HG02852 (cell line): Measurements from ENCODE around the gene PGM1.

ENCODE experiments used
- ATAC-seq: cut with Tn5 transposase; IDR thresholded peaks from one replicate; pipeline ENCODE4 v1.9.1; 2021; ENCODE audit warnings: mild to moderate bottlenecking, moderate library complexity; ENCODE audit not compliant: unreplicated experiment

PGM1 gene

GRCh38 chr1:63630666-63631065, 37.5 kb downstream of the PGM1 start:
- no peak for ATAC-seq

GRCh38 chr1:63632110-63632509, 38.9 kb downstream of the PGM1 start:
- no peak for ATAC-seq

DNA sequence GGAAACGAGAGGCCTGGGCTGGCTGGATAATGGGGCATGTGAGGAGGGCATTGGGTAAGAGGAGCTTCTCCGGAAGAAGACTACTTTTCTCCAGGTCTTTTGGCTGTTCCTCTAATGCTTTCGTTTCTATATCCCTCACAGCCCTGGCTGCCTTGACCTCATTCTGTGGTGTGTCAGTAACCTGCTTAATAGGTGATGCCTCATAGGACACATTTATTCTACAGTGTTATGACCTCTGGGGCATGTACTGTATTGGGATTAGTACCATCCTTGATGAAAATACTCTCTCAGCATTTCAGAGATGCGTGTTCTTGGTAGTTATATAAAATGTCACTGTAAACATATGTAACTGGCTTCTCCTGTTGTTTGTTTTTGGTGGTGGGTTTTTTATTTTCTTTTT, 40.1 kb downstream of the PGM1 start:
- no peak for ATAC-seq

GRCh38 chr1:63634471-63634870, 41.3 kb downstream of the PGM1 start:
- no peak for ATAC-seq

GRCh38 chr1:63635681-63636080, 42.5 kb downstream of the PGM1 start:
- ATAC-seq, result no peak

DNA sequence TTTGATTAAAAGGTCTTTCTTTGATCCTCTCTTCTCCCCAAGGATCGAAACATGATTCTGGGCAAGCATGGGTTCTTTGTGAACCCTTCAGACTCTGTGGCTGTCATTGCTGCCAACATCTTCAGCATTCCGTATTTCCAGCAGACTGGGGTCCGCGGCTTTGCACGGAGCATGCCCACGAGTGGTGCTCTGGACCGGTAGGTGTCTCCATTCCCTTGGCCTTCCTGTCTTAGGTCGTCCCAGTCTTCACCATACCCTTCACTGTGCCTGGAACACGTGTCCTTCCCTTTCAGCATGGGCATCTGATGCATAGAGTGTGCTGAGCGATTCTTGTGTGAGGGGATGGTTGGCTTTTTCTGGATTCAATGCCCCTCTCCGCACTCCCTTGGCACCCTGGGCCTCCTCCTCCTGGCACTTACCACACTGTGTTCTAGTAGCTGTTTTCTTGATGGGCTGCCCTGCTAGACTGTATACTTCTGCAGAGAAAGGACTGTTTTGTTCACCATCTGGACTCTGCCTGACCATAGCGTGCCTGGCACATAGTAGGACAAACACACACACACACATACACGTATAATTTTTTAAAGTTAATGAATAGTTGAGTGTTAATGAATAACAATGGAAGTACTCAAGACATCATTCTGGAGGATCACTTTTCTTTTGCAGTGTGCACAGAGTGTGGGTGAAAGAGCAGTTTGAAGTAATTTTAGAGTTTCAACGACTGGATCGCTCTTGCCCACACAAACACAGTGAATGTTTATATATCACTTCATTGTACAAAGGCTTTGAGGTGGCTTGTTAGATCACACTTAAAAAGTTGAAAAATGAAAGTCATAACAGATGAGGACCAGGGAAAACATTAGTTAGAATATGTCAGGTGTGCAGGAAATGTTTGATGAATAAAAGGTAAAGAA, 43.2 kb downstream of the PGM1 start:
- no peak for ATAC-seq

DNA sequence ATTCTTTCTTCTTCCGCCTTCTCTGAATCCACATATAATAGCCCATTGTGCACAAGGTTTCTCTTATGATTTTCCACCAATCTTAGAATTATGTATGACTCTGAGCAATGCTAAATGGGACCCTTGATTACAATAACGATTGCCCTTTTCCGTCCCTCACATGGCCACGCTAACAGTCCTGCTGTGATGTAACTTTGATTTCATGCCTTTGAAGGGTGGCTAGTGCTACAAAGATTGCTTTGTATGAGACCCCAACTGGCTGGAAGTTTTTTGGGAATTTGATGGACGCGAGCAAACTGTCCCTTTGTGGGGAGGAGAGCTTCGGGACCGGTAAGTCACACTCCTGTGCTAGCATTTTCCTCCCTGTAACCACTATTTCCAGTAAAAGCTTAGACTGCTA, 45.3 kb downstream of the PGM1 start:
- ATAC-seq, result no peak

- no peak for ATAC-seq
Measured at GRCh38 chr1:63638875-63639274, 45.7 kb downstream of the PGM1 start.

GRCh38 chr1:63640633-63641567, 47.7 kb downstream of the PGM1 start:
- ATAC-seq, result no peak

- no peak for ATAC-seq
Measured at GRCh38 chr1:63641615-63642014, 48.4 kb downstream of the PGM1 start.

DNA sequence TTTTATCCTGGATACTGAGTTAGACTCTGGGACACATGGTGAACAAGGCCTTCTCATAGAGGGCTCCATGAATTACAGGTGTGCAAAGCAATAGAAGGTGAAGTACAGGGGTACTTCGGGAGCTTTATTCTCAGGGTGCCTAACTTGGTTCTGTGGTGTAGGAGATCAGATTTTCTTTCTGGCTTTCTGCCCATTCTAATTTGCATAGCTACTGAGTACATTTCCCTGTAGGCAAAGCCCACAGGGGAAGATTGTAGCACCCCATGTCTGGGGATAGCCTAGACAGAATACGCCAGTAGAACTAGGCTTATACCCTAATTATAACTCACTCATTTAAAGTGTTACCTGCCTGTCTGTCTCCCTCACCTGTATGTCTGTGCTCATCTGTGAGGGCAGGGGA, 49.7 kb downstream of the PGM1 start:
- ATAC-seq, result no peak

GRCh38 chr1:63643517-63643916, 50.3 kb downstream of the PGM1 start:
- ATAC-seq, result no peak

GRCh38 chr1:63643926-63644325, 50.7 kb downstream of the PGM1 start:
- no peak for ATAC-seq

GRCh38 chr1:63645317-63645716, 52.1 kb downstream of the PGM1 start:
- ATAC-seq, result no peak

- ATAC-seq, result no peak
Measured at GRCh38 chr1:63648689-63649088, 55.5 kb downstream of the PGM1 start.

DNA sequence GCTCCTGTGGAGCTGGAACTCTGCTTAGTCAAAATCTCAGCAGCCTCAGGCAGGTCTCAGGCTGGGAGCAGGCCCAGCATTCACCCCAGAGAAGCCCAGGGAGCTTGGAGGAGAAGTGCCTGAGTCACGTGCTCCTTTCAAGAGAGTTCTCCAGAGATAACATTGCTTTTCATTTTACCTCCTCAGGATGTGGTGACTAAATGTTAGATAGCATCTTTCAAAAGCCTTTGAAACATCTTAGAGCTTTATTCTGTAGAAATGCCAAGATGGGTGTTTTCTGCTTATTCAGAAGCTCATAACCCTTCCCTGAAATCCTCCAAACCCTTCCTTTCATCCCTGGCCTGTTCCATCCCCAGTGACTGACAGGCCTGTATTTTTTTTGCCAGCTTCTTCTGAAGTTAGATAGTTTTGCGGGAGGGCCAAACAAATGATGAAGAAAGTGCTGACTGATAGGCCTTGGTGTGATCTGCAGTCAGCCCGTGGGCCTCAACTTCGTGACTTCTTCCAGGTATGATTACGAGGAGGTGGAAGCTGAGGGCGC, 58.0 kb downstream of the PGM1 start:
- ATAC-seq, result no peak

GRCh38 chr1:63653976-63654375, 60.8 kb downstream of the PGM1 start:
- ATAC-seq, result no peak

- ATAC-seq, result no peak
Measured at GRCh38 chr1:63659448-63659847, 66.2 kb downstream of the PGM1 start.

GRCh38 chr1:63662056-63662836, 69.0 kb downstream of the PGM1 start:
- ATAC-seq, result no peak

GRCh38 chr1:63662841-63663240, 69.6 kb downstream of the PGM1 start:
- no peak for ATAC-seq

DNA sequence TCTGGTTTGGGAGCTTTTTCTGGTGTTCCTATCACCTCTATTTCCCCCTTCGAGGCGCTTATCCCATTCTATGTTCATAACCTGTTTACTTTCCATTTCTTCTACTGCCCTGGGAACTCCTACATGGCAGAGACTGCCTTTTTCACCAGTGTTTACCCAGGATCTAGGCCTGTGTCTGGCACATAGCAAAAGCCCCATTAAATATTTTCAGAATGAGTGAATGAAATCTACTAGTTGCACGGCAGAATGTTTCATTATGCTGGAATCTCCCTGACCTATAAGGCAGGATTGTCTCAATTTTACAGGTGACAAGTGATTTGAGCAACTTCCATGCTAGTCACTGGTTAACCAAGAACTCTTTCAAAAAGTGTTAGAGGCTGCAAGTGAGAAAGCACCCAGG, 70.1 kb downstream of the PGM1 start:
- ATAC-seq, result no peak
